Common myeloid progenitor, CD34-positive (primary cell): Measurements from ENCODE around the gene SEPTIN2.

Experiments used
- CTCF ChIA-PET: fragments of 350-600 bp; sonication (Branson Sonifier 250); formaldehyde crosslinking; loops from one replicate; lab custom pipeline; 2021; ENCODE audit warnings: antibody characterized with exemption; lab: Charles Lee
- POLR2A ChIA-PET: fragments of 350-600 bp; sonication (Branson Sonifier 250); formaldehyde crosslinking; loops from one replicate; lab custom pipeline; 2021; ENCODE audit warnings: antibody characterized with exemption; lab: Charles Lee
- DNase-seq, 3 donors: peaks; one replicate each; pipeline versions ENCODE4 v3.0.0 to v3.0.0-alpha.2; 2013
- H3K27ac ChIP-seq, 2 experiments: 1 replicate in 1 of 2; 2 replicates in 1 of 2; pipeline ENCODE4 v1.7.0; 2013; ENCODE audit warnings: inconsistent platforms in 2 of 2, low read length in 2 of 2, mild to moderate bottlenecking in 2 of 2, low read depth in 1 of 2, moderate library complexity in 1 of 2; ENCODE audit not compliant: severe bottlenecking in 2 of 2, insufficient read depth in 1 of 2, poor library complexity in 1 of 2
- H3K27me3 ChIP-seq, 5 experiments: replicated peaks in 2 of 5; 1 replicate in 3 of 5; 2 replicates in 2 of 5; pipeline versions ENCODE4 v1.6.1 to v1.7.0; 2013; ENCODE audit warnings: low read length in 4 of 5, mild to moderate bottlenecking in 2 of 5, moderate library complexity in 2 of 5, inconsistent platforms in 1 of 5; ENCODE audit not compliant: insufficient read depth in 5 of 5, control insufficient read depth in 4 of 5
- H3K36me3 ChIP-seq, 4 experiments: 1 replicate in 2 of 4; 2 replicates in 2 of 4; pipeline versions ENCODE4 v1.6.1 to v1.7.0; 2013; ENCODE audit warnings: low read length in 3 of 4, control low read depth in 1 of 4, mild to moderate bottlenecking in 1 of 4; ENCODE audit not compliant: control insufficient read depth in 4 of 4, insufficient read depth in 4 of 4
- H3K4me1 ChIP-seq, 4 experiments: 1 replicate in 3 of 4; 2 replicates in 1 of 4; pipeline versions ENCODE4 v1.6.1 to v1.7.1; 2013; ENCODE audit warnings: low read length in 3 of 4, mild to moderate bottlenecking in 3 of 4, control low read depth in 1 of 4, inconsistent platforms in 1 of 4, moderate library complexity in 1 of 4; ENCODE audit not compliant: control insufficient read depth in 4 of 4, insufficient read depth in 4 of 4; ENCODE audit errors: control extremely low read depth in 1 of 4
- H3K4me3 ChIP-seq, 7 experiments: 1 replicate in 4 of 7; 2 replicates in 3 of 7; pipeline versions ENCODE4 v1.5.1 to v1.7.0; 2013; ENCODE audit warnings: mild to moderate bottlenecking in 7 of 7, low read length in 6 of 7, moderate library complexity in 6 of 7, inconsistent platforms in 2 of 7, low read depth in 2 of 7, control low read depth in 1 of 7; ENCODE audit not compliant: insufficient read depth in 4 of 7, control insufficient read depth in 1 of 7; ENCODE audit errors: extremely low read depth in 1 of 7
- H3K9me3 ChIP-seq, 5 experiments: 1 replicate in 4 of 5; 2 replicates in 1 of 5; pipeline versions ENCODE4 v1.6.1 to v1.7.1; 2013; ENCODE audit warnings: low read length in 4 of 5, mild to moderate bottlenecking in 2 of 5, inconsistent platforms in 1 of 5, low read depth in 1 of 5, moderate library complexity in 1 of 5; ENCODE audit not compliant: control insufficient read depth in 4 of 5, insufficient read depth in 2 of 5; ENCODE audit errors: control extremely low read depth in 1 of 5
- WGBS: methylation state at CpG from one replicate; pipeline ENCODE4 v1.1.5; 2013; ENCODE audit not compliant: insufficient coverage; 5-methylcytosine and 5-hydroxymethylcytosine counted together

SEPTIN2 gene

GRCh38 chr2:241295326-241296095, 20.2 kb upstream of the SEPTIN2 start:
- no peaks in the 10 kb centered on the region for H3K9me3 ChIP-seq
- H3K4me3 ChIP-seq = no peak overlapping the region
- DNase-seq = no peak
- peaks cover 0 to 16% (median 8%) of the 10 kb centered on the region in 4 experiments for H3K4me1 ChIP-seq
- no peaks in the 10 kb centered on the region for H3K27me3 ChIP-seq
- ChIA-PET CTCF (interaction anchor here (0.9 kb wide), 1 partner anchor 11 kb away, joined by 3 read pairs; no protein-coding TSS in a partner anchor), POLR2A (no interaction called here)
- H3K27ac ChIP-seq = no peak overlapping the region
- WGBS = 100% methylated on average over 3 of the region's 7 CpGs
- peaks cover 0 to 9% (median 1%) of the 10 kb centered on the region in 4 experiments for H3K36me3 ChIP-seq

- Histone ChIP-seq H3K4me3 (no peak overlapping the region), H3K36me3 (peaks cover 0 to 9% (median 1%) of the 10 kb centered on the region in 4 experiments), H3K27ac (no peak overlapping the region), H3K9me3 (no peaks in the 10 kb centered on the region), H3K4me1 (peaks cover 0 to 17% (median 8%) of the 10 kb centered on the region in 4 experiments), H3K27me3 (no peaks in the 10 kb centered on the region)
- no peak for DNase-seq
- ChIA-PET POLR2A (no interaction called here), CTCF (interaction anchor here (1.0 kb wide), 1 partner anchor 14 kb away, joined by 3 read pairs; no protein-coding TSS in a partner anchor)
- 100% methylated on average over 8 of the region's 8 CpGs for WGBS
Measured at GRCh38 chr2:241296767-241297166, 19.0 kb upstream of the SEPTIN2 start.

- ChIA-PET CTCF (interaction anchor here (0.8 to 1.5 kb wide), 5 partner anchors 9 to 18 kb away, joined by 3 to 8 read pairs (median 5); partner anchors contain the start of genes HDLBP and SEPTIN2), POLR2A (interaction anchor here (0.6 to 0.8 kb wide), 3 partner anchors 16 to 66 kb away, joined by 3 to 4 read pairs (median 3); partner anchors contain the start of gene HDLBP)
- Histone ChIP-seq H3K27me3 (no peaks in the 10 kb centered on the region), H3K4me1 (peaks cover 0 to 17% (median 8%) of the 10 kb centered on the region in 4 experiments), H3K36me3 (peaks cover 0 to 9% (median 1%) of the 10 kb centered on the region in 4 experiments), H3K27ac (no peak overlapping the region), H3K9me3 (no peaks in the 10 kb centered on the region), H3K4me3 (peak overlapping the region in 2 of 7 experiments; percentile 41 to 52)
- DNase-seq = peak; percentile 38 to 82 (median 70)
- no CpG with 5 or more reads among the region's 5 CpGs for WGBS
Measured at GRCh38 chr2:241298673-241299072, 17.1 kb upstream of the SEPTIN2 start.

- whole genome bisulfite sequencing = 87% methylated on average over 4 of the region's 12 CpGs
- POLR2A ChIA-PET = no interaction called here
Measured at GRCh38 chr2:241300000-241300399, 15.7 kb upstream of the SEPTIN2 start.

GRCh38 chr2:241302083-241302482, 13.6 kb upstream of the SEPTIN2 start:
- Histone ChIP-seq H3K4me1 (peaks cover 0 to 17% (median 8%) of the 10 kb centered on the region in 4 experiments), H3K27ac (no peak overlapping the region), H3K36me3 (peaks cover 0 to 4% (median 1%) of the 10 kb centered on the region in 4 experiments), H3K9me3 (no peaks in the 10 kb centered on the region), H3K4me3 (no peak overlapping the region), H3K27me3 (no peaks in the 10 kb centered on the region)
- ChIA-PET POLR2A (no interaction called here), CTCF (interaction anchor here (0.6 to 3.1 kb wide), 9 partner anchors 10 to 86 kb away, joined by 3 to 18 read pairs (median 5); partner anchors contain the start of gene HDLBP)
- 97% methylated on average over 3 of the region's 3 CpGs for WGBS
- no peak for DNase-seq

More at GRCh38 chr2:241300000-241300399, 15.7 kb upstream of the SEPTIN2 start:
- H3K9me3 ChIP-seq = no peaks in the 10 kb centered on the region
- H3K27ac ChIP-seq = no peak overlapping the region
- CTCF ChIA-PET = interaction anchor here (1.2 kb wide), 1 partner anchor 42 kb away, joined by 4 read pairs; no protein-coding TSS in a partner anchor
- peaks cover 0 to 9% (median 1%) of the 10 kb centered on the region in 4 experiments for H3K36me3 ChIP-seq
- peak in 1 of 3 donors; percentile 40 for DNase-seq
- no peak overlapping the region for H3K4me3 ChIP-seq
- no peaks in the 10 kb centered on the region for H3K27me3 ChIP-seq
- peaks cover 0 to 17% (median 8%) of the 10 kb centered on the region in 4 experiments for H3K4me1 ChIP-seq

GRCh38 chr2:241302759-241303651, 12.7 kb upstream of the SEPTIN2 start:
- no peak overlapping the region for H3K27ac ChIP-seq
- no peaks in the 10 kb centered on the region for H3K9me3 ChIP-seq
- 85% methylated on average over 11 of the region's 13 CpGs for WGBS
- no peak overlapping the region for H3K4me3 ChIP-seq
- POLR2A ChIA-PET = interaction anchor here (0.9 kb wide), 1 partner anchor 9 kb away, joined by 3 read pairs; no protein-coding TSS in a partner anchor
- peaks cover 0 to 17% (median 8%) of the 10 kb centered on the region in 4 experiments for H3K4me1 ChIP-seq
- H3K36me3 ChIP-seq = no peaks in the 10 kb centered on the region
- peak in 2 of 3 donors; percentile 37 to 66 for DNase-seq
- no peaks in the 10 kb centered on the region for H3K27me3 ChIP-seq
- CTCF ChIA-PET = interaction anchor here (0.7 to 3.1 kb wide), 10 partner anchors 11 to 49 kb away, joined by 3 to 18 read pairs (median 4); partner anchors contain the start of gene HDLBP
